ENCODE data around the gene PALS1. TPM values are rescaled to one million over a fixed set of nuclear protein-coding genes. Genes with fewer than 3 reads are reported as not detected.
"Not testable (repeated sequence)": the region's sequence is repeated elsewhere in the genome, so short reads cannot be mapped to it uniquely, and the experiment has no call there.

The PALS1 gene
- polyA plus RNA-seq, 4 donors: 21.0 to 141 (median 121) TPM

DNA sequence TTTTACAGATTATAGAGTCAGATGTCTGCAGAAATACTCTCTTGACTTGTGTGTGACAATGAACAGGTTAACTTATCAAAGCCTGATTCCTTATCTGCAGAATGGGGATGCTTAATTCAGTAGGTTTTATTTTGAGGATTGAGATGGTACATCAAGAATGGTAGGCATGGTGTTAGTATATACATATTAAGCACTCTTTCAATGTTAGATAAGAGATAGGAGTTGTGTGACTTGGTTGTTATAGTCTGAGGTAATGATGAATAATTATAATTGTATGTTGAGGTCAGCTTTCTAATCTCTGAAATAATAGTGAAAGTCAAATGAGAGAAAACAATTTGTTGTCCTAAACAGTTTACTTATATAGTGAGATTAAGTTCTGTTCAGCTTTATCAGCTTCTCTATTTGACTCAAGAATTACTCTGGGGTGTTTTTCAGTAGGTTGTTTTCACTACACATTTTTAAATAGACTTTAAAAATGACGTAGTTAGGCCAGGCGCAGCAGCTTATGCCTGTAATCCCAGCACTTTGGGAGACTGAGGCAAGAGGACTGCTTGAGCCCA is 11.9 kb downstream of the PALS1 start:
- no peak for DNase-seq (ENCODE audit: low read depth in 4 of 4, low spot score in 3 of 4)

DNA sequence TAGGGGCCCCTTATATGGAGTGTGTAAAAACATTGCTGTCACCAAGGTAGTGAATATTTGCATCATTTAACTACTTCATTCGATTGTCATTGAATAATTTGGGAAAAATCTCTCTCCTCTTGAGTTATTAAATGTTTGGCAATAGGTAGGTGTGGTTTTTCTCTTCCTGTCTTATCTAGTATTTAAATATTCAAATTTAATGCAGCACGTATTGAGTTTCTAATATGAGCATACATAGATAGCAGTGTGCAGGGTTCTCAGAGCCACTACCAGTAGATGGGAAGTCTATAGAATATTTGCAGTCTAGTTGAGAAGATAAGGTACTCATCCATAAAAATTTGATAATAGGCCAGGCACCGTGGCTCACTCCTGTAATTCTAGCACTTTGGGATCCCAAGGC is 16.7 kb downstream of the PALS1 start:
- DNase-seq (ENCODE audit: low read depth in 4 of 4, low spot score in 3 of 4): no peak

DNA sequence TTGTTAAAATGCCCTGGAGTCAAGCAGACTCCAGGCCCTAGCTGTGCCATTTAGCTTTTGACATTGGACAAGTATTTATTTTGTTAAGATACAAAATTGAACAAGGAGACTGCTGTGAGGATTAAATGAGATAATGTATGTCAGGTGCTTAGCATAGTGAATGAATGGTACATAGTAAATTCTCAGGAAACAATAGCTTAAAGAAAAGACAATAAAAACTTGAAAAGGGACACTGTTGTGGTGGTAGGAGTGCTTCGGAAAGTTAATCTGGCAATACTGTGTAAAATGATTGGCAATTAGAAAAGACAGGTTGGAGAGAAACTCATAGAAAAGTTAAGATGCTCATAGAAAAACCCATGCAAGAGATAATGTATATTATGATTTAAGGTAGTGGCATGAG is 19.7 kb downstream of the PALS1 start:
- no peak for DNase-seq (ENCODE audit: low read depth in 4 of 4, low spot score in 3 of 4)

GRCh38 chr14:67263499-67264149 is 22.4 kb downstream of the PALS1 start:
- DNase-seq (ENCODE audit: low read depth in 4 of 4, low spot score in 3 of 4): peak in 2 of 4 donors; percentile 49 to 57

DNA sequence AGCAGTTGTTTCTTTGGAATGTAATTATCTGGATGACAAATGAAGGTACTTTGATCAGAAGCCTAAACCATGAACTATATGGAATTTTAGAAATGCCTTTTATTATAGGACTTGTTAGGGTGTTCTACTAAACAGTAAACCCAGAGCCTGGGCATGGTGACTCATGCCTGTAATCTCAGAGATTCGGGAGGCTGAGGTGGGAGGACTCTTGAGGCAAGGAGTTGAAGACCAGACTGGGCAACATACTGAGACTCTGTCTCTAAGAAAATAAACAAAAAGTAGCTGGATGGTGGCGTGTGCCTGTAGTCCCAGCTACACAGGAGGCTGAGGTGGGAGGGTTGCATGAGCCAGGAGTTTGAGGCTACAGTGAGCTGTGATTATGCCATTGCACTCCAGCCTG is 23.9 kb downstream of the PALS1 start:
- no peak for DNase-seq (ENCODE audit: low read depth in 4 of 4, low spot score in 3 of 4)

DNA sequence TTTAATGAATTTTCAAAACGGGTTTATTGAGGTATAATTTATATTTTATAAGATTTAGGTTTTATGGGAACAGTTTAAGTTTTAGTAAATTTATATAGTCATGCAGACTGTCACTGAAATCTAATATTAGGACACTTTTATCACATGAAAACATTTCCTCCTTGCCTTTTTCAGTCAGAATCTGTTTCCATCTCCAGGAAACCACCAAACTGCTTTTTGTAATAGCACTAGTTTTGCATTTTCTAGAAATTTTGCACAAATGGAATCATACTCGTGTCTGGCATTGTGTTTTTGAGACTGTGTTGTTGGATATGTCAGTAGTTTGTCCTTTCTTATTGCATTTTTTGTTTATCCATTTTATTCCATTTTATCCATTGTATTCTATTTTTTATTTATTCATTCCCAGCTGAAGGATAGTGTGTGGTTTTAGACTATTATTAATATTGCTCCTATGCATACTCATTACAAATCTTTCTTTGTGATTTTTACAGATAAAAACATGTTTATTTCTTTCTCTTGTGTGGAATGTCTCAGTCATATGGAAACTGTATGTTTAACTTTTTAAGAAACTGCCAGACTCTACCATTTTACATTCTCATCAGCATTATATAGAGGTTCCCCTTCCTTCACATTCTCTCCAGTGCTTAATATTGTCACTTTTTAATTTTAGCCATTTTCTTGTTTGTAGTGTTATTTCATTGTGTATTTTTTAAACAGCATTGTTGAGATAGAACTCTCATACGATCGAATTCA is 26.5 kb downstream of the PALS1 start:
- no peak for DNase-seq (ENCODE audit: low read depth in 4 of 4, low spot score in 3 of 4)

DNA sequence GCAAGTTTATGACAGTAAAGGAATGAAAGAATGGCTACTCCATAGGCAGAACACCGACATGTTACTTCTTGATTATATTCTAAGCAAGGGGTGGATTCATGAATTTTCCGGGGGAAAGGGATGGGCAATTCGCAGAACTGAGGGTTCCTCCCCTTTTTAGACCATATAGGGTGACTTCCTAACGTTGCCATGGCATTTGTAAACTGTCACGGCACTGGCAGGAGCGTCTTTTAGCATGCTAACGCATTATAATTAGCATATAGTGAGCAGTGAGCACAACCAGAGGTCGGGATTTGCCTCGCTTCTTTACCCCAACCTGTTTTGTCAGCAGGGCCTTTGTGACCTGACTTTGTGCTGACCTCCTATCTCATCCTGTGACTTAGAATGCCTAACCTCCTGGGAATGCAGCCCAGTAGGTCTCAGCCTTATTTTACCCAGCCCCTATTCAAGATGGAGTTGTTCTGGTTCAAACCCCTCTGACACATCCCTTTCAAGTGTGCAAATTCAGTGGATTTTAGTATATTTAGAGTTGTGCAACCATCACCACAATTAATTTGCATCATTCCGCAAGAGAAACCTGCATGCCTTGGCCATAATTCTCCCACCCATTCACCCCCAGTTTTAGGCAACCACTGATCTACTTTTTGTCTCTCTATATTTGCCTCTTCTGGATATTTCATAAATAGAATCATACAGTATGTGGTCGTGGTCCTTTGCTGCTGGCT is 27.4 kb downstream of the PALS1 start:
- DNase-seq (ENCODE audit: low read depth in 4 of 4, low spot score in 3 of 4): no peak

- DNase-seq (ENCODE audit: low read depth in 4 of 4, low spot score in 3 of 4): peak; percentile 52 to 73 (median 64)
These were observed 28.2 kb downstream of the PALS1 start for GRCh38 chr14:67269298-67270060.

GRCh38 chr14:67270145-67270753 is 29.0 kb downstream of the PALS1 start:
- no peak for DNase-seq (ENCODE audit: low read depth in 4 of 4, low spot score in 3 of 4)

DNA sequence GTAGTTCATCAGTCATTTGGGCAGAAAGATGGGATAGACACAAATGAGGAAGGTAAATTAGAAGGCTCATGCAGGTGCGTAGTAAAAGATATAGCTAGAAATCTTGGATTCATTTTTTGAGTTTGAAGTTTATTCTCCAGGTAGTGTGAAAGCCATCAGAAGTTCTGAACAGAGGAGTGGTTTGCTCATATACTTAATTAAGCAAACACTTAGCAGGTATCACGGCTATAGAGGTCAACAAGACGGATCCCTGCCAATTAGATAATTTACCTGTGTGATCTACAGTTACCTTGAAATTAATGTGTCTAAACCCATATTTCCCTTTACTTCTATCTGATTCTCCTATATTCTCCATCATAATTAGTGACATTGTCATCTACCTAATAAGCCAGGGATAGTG is 29.7 kb downstream of the PALS1 start:
- no peak for DNase-seq (ENCODE audit: low read depth in 4 of 4, low spot score in 3 of 4)

DNA sequence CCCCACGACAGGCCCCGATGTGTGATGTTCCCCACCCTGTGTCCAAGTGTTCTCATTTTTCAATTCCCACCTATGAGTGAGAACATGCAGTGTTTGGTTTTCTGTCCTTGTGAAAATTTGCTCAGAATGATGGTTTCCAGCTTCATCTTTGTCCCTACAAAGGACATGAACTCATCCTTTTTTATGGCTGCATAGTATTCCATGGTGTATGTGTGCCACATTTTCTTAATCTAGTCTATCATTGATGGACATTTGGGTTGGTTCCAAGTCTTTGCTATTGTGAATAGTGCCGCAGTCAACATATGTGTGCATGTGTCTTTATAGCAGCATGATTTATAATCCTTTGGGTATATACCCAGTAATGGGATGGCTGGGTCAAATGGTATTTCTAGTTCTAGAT is 32.0 kb downstream of the PALS1 start:
- not testable (repeated sequence) for DNase-seq (ENCODE audit: low read depth in 4 of 4, low spot score in 3 of 4)

- no peak for DNase-seq (ENCODE audit: low read depth in 4 of 4, low spot score in 3 of 4)
These were observed 34.9 kb downstream of the PALS1 start for GRCh38 chr14:67276131-67276530.

DNA sequence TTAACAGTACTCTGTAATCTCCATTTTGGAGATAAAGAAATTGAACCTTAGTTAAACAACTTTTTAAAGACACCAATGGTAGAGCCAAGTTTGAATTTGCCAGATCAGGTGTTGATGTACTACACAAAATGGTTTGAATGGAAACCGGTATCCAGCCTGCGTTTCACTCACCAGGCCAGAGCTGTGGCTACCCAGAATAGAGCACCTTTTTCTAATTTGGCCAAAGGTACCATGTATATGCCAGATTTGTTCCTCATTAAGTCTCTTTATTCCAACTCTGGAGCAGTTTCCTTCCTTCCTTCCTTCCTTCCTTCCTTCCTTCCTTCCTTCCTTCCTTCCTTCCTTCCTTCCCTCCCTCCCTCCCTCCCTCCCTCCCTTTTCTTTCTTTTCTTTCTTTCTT is 39.3 kb downstream of the PALS1 start:
- DNase-seq (ENCODE audit: low read depth in 4 of 4, low spot score in 3 of 4): no peak

GRCh38 chr14:67285876-67286452 is 44.7 kb downstream of the PALS1 start:
- peak in 1 of 4 donors; percentile 41 for DNase-seq (ENCODE audit: low read depth in 4 of 4, low spot score in 3 of 4)

Other genes starting within 250 kb of the PALS1 start
- 1 to 10 TPM in 1 of 4 donors, under 1 TPM in 3; 0.29 to 1.2 (median 0.85) TPM for gene GARIN2, start 52.0 kb upstream of the PALS1 start, polyA plus RNA-seq (ENCODE audit: insufficient read length in 4 of 4)
- 100 to 1,000 TPM in 3 of 4 donors, 10 to 100 TPM in 1; 94.4 to 164 (median 140) TPM for gene ATP6V1D, start 118.4 kb downstream of the PALS1 start, polyA plus RNA-seq (ENCODE audit: insufficient read length in 4 of 4)
- gene EIF2S1, start 118.9 kb downstream of the PALS1 start, polyA plus RNA-seq (ENCODE audit: insufficient read length in 4 of 4): 100 to 1,000 TPM in 2 of 4 donors, 10 to 100 TPM in 2; 82.5 to 111 (median 94.3) TPM
- 1 to 10 TPM; 1.4 to 3.2 (median 2.1) TPM for gene PLEK2, start 170.7 kb downstream of the PALS1 start, polyA plus RNA-seq (ENCODE audit: insufficient read length in 4 of 4)
- 1 to 10 TPM in 3 of 4 donors, under 1 TPM in 1; 0.68 to 3.3 (median 2.5) TPM for gene TMEM229B, start 247.3 kb downstream of the PALS1 start, polyA plus RNA-seq (ENCODE audit: insufficient read length in 4 of 4)

Measured in left renal pelvis (tissue), 4 donors.